ENCODE measurements around the gene CARD9. TPM values are rescaled to one million over a fixed set of nuclear protein-coding genes. Genes with fewer than 3 reads are reported as not detected.

CARD9 gene
- total RNA-seq, 1 experiment from 2014 or later: 5.6 TPM

- Histone ChIP-seq H3K27me3 (ENCODE audit: insufficient read depth, low read length) (no peaks in the 10 kb centered on the region), H3K18ac (ENCODE audit: insufficient read length, low read depth, low read length) (no peak overlapping the region), H3K9ac (ENCODE audit: extremely low read depth, insufficient read length, low read length) (no peak overlapping the region), H3T11ph (ENCODE audit: low read length) (no peak overlapping the region), H4K91ac (ENCODE audit: insufficient read length, low read depth, low read length) (no peak overlapping the region), H4K20me1 (ENCODE audit: control insufficient read depth, insufficient read depth, insufficient read length) (no peaks in the 10 kb centered on the region), H4K5ac (ENCODE audit: insufficient read length, low read depth, low read length) (no peak overlapping the region), H2BK20ac (ENCODE audit: low read depth, low read length, poor library complexity, severe bottlenecking) (no peak overlapping the region), H3K4ac (ENCODE audit: low read depth, low read length) (no peak overlapping the region), H3K14ac (ENCODE audit: insufficient read depth, low read length) (no peak overlapping the region; the same call in 1 of the 2 replicates), H3K79me2 (ENCODE audit: insufficient read depth, low read length) (no peaks in the 10 kb centered on the region), H3K56ac (ENCODE audit: insufficient read length, low read depth, low read length) (no peak overlapping the region), H3K4me1 (ENCODE audit: insufficient read depth, low read length) (no peaks in the 10 kb centered on the region), H2BK12ac (ENCODE audit: insufficient read length, low read depth, low read length) (no peak overlapping the region), H2AFZ (ENCODE audit: low read length) (no peak overlapping the region), H4K8ac (replicated peaks; ENCODE audit: insufficient read length, low read depth, low read length) (no peak overlapping the region), H3K79me1 (ENCODE audit: insufficient read depth, low read depth, low read length, poor library complexity, severe bottlenecking) (no peaks in the 10 kb centered on the region), H3K9me3 (ENCODE audit: control insufficient read depth, low read depth, low read length) (no peaks in the 10 kb centered on the region), H2BK5ac (ENCODE audit: insufficient read length, low read length) (no peak overlapping the region), H3K4me2 (ENCODE audit: insufficient read depth, insufficient read length, low read length) (no peak overlapping the region), H2BK120ac (ENCODE audit: low read depth, low read length, poor library complexity, severe bottlenecking) (no peak overlapping the region), H2AK5ac (ENCODE audit: insufficient read length, low read length) (no peak overlapping the region), H2BK15ac (ENCODE audit: low read depth, low read length) (no peak overlapping the region), H3K23ac (ENCODE audit: insufficient read length, low read depth, low read length) (no peak overlapping the region), H3K23me2 (ENCODE audit: insufficient read length, low read depth, low read length, poor library complexity, severe bottlenecking) (no peaks in the 10 kb centered on the region), H3K27ac (ENCODE audit: insufficient read length, low read depth, low read length) (no peak overlapping the region)
- TF ChIP-seq CTCF (conservative IDR thresholded peaks at IDR 0.05): no peak
- H3K36me3 Mint-ChIP-seq (ENCODE audit: insufficient read depth in 1 of 3, low read depth in 3 of 3): peaks cover 0 to 10% (median 6%) of the 10 kb centered on the region in 3 experiments; a peak in 4 of 7 replicates
- H3K9me3 Mint-ChIP-seq: no peaks in the 10 kb centered on the region
- DNase-seq: no peak
- peaks cover 1% of the 10 kb centered on the region; the same call in 1 of the 2 replicates for H3K27me3 Mint-ChIP-seq (ENCODE audit: low read depth)
- peaks cover 0 to 5% of the 10 kb centered on the region in 2 experiments; a peak in 1 of 4 replicates for H3K4me1 Mint-ChIP-seq
- 0 out of 7 replicates have a peak overlapping the region, but pooled peaks of 1 of the 3 experiments have one; percentile 77 for H3K27ac Mint-ChIP-seq
- WGBS (ENCODE audit: extremely low coverage, insufficient read length, low lambda C conversion rate): no CpG with 5 or more reads among the region's 54 CpGs
- H3K4me3 Mint-ChIP-seq: no peak overlapping the region
These were observed 2.6 kb downstream of the CARD9 start for GRCh38 chr9:136370687-136371532.

Measured in H9 (cell line).